Mesenchymal stem cell (in vitro differentiated cells and primary cell): ENCODE results near the gene SIRPD.

ENCODE experiments used
- DNase-seq: peaks from one replicate; pipeline ENCODE4 v3.0.0-alpha.2; 2013
- H2AFZ ChIP-seq: one replicate; pipeline ENCODE4 v1.6.1; 2013; ENCODE audit warnings: low read depth, mild to moderate bottlenecking, control low read depth, inconsistent platforms, low read length, moderate library complexity
- H2AK5ac ChIP-seq: 2 replicates; pipeline ENCODE4 v1.6.1; 2013; ENCODE audit warnings: low read length, moderate library complexity, mild to moderate bottlenecking, inconsistent platforms; ENCODE audit not compliant: severe bottlenecking
- H2BK120ac ChIP-seq: one replicate; pipeline ENCODE4 v1.6.1; 2013; ENCODE audit warnings: low read depth, mild to moderate bottlenecking, inconsistent platforms, low read length, moderate library complexity
- H2BK12ac ChIP-seq, 2 experiments: one replicate each; pipeline ENCODE4 v1.6.1; 2013; ENCODE audit warnings: inconsistent platforms in 2 of 2, low read length in 2 of 2, mild to moderate bottlenecking in 2 of 2, moderate library complexity in 2 of 2, control low read depth in 1 of 2
- H2BK15ac ChIP-seq: one replicate; pipeline ENCODE4 v1.6.1; 2013; ENCODE audit warnings: mild to moderate bottlenecking, low read depth, inconsistent platforms; ENCODE audit not compliant: poor library complexity, severe bottlenecking
- H2BK5ac ChIP-seq: 2 replicates; pipeline ENCODE4 v1.6.1; 2013; ENCODE audit warnings: low read depth, mild to moderate bottlenecking, low read length, control low read depth, inconsistent platforms; ENCODE audit not compliant: poor library complexity, severe bottlenecking
- H3K14ac ChIP-seq, 2 experiments: one replicate each; pipeline ENCODE4 v1.6.1; 2013; ENCODE audit warnings: inconsistent platforms in 2 of 2, low read length in 2 of 2, control low read depth in 1 of 2, mild to moderate bottlenecking in 1 of 2, moderate library complexity in 1 of 2
- H3K18ac ChIP-seq, 2 experiments: one replicate each; pipeline ENCODE4 v1.6.1; 2013; ENCODE audit warnings: inconsistent platforms in 2 of 2, low read length in 2 of 2, control low read depth in 1 of 2, low read depth in 1 of 2, mild to moderate bottlenecking in 1 of 2
- H3K23ac ChIP-seq, 2 experiments: one replicate each; pipeline ENCODE4 v1.6.1; 2013; ENCODE audit warnings: inconsistent platforms in 2 of 2, low read length in 2 of 2, mild to moderate bottlenecking in 2 of 2, moderate library complexity in 2 of 2, control low read depth in 1 of 2
- H3K27ac ChIP-seq: 2 replicates; pipeline ENCODE4 v1.5.1; 2013; ENCODE audit warnings: mild to moderate bottlenecking, moderate library complexity, low read length, control low read depth, inconsistent platforms; ENCODE audit not compliant: poor library complexity, severe bottlenecking
- H3K27me3 ChIP-seq, 2 experiments: 2 replicates each; pipeline versions ENCODE4 v1.6.1 to v1.7.0; 2013; ENCODE audit warnings: low read length in 2 of 2, mild to moderate bottlenecking in 2 of 2, moderate library complexity in 2 of 2, control low read depth in 1 of 2, inconsistent platforms in 1 of 2; ENCODE audit not compliant: control insufficient read depth in 1 of 2, insufficient read depth in 1 of 2
- H3K36me3 ChIP-seq, 2 experiments: 2 replicates each; pipeline versions ENCODE4 v1.6.1 to v1.7.0; 2013; ENCODE audit warnings: low read length in 2 of 2, control low read depth in 1 of 2, inconsistent platforms in 1 of 2, low read depth in 1 of 2, mild to moderate bottlenecking in 1 of 2; ENCODE audit not compliant: insufficient read depth in 2 of 2, control insufficient read depth in 1 of 2
- H3K4ac ChIP-seq, 2 experiments: one replicate each; pipeline ENCODE4 v1.6.1; 2013; ENCODE audit warnings: inconsistent platforms in 2 of 2, low read length in 2 of 2, mild to moderate bottlenecking in 2 of 2, moderate library complexity in 2 of 2, control low read depth in 1 of 2, low read depth in 1 of 2
- H3K4me1 ChIP-seq: 2 replicates; pipeline ENCODE4 v1.6.1; 2013; ENCODE audit warnings: low read depth, low read length, control low read depth; ENCODE audit not compliant: control insufficient read depth, insufficient read depth
- H3K4me2 ChIP-seq: 2 replicates; pipeline ENCODE4 v1.6.1; 2013; ENCODE audit warnings: low read length, mild to moderate bottlenecking, inconsistent platforms; ENCODE audit not compliant: poor library complexity, severe bottlenecking
- H3K4me3 ChIP-seq, 2 experiments: 2 replicates each; pipeline versions ENCODE4 v1.5.1 to v1.7.0; 2013; ENCODE audit warnings: low read length in 2 of 2, mild to moderate bottlenecking in 2 of 2, control low read depth in 1 of 2, low read depth in 1 of 2; ENCODE audit not compliant: insufficient read depth in 1 of 2
- H3K79me1 ChIP-seq: replicated peaks from 2 replicates; pipeline ENCODE4 v1.6.1; 2013; ENCODE audit warnings: mild to moderate bottlenecking, control low read depth, low read length, inconsistent platforms; ENCODE audit not compliant: poor library complexity, severe bottlenecking
- H3K9ac ChIP-seq: 2 replicates; pipeline ENCODE4 v1.7.0; 2013; ENCODE audit warnings: mild to moderate bottlenecking, low read length, moderate library complexity
- H3K9me3 ChIP-seq: 2 replicates; pipeline ENCODE4 v1.7.0; 2013; ENCODE audit warnings: mild to moderate bottlenecking, low read length; ENCODE audit not compliant: control insufficient read depth
- H4K8ac ChIP-seq: one replicate; pipeline ENCODE4 v1.6.1; 2013; ENCODE audit warnings: inconsistent platforms, mild to moderate bottlenecking, low read length, moderate library complexity
- H4K91ac ChIP-seq: one replicate; pipeline ENCODE4 v1.6.1; 2013; ENCODE audit warnings: mild to moderate bottlenecking, low read length, inconsistent platforms
- WGBS: methylation state at CpG from one replicate; pipeline ENCODE4 v1.1.7; 2013; ENCODE audit warnings: mixed read lengths; 5-methylcytosine and 5-hydroxymethylcytosine counted together

SIRPD gene

GRCh38 chr20:1527923-1528322, 29.6 kb downstream of the SIRPD start:
- Histone ChIP-seq H2BK15ac (no peak overlapping the region), H3K79me1 (no peaks in the 10 kb centered on the region), H2AK5ac (no peak overlapping the region), H3K36me3 (no peaks in the 10 kb centered on the region), H3K4me1 (no peaks in the 10 kb centered on the region), H3K4me3 (no peak overlapping the region), H3K18ac (no peak overlapping the region), H3K9me3 (no peaks in the 10 kb centered on the region), H3K4me2 (no peak overlapping the region), H2AFZ (no peak overlapping the region), H4K8ac (no peak overlapping the region), H4K91ac (no peak overlapping the region), H2BK120ac (no peak overlapping the region), H3K4ac (no peak overlapping the region), H2BK12ac (no peak overlapping the region), H3K27me3 (peaks cover 0 to 16% of the 10 kb centered on the region in 2 experiments), H3K9ac (no peak overlapping the region), H3K14ac (no peak overlapping the region), H2BK5ac (no peak overlapping the region), H3K23ac (no peak overlapping the region), H3K27ac (no peak overlapping the region)
- DNase-seq, result no peak

GRCh38 chr20:1526896-1527295, 30.6 kb downstream of the SIRPD start:
- H3K4me3 ChIP-seq, result no peak overlapping the region
- H2BK15ac ChIP-seq, result no peak overlapping the region
- H3K27ac ChIP-seq, result no peak overlapping the region
- no peaks in the 10 kb centered on the region for H3K36me3 ChIP-seq
- H3K79me1 ChIP-seq, result no peaks in the 10 kb centered on the region
- no peak for DNase-seq
- no peak overlapping the region for H2BK12ac ChIP-seq
- peaks cover 0 to 21% of the 10 kb centered on the region in 2 experiments for H3K27me3 ChIP-seq
- no peak overlapping the region for H4K91ac ChIP-seq
- no peak overlapping the region for H3K9ac ChIP-seq
- no peak overlapping the region for H4K8ac ChIP-seq
- no peak overlapping the region for H3K4ac ChIP-seq
- H3K4me1 ChIP-seq, result no peaks in the 10 kb centered on the region
- H3K23ac ChIP-seq, result no peak overlapping the region
- H2BK120ac ChIP-seq, result no peak overlapping the region
- no peak overlapping the region for H2AFZ ChIP-seq
- no peak overlapping the region for H3K4me2 ChIP-seq
- H3K18ac ChIP-seq, result no peak overlapping the region
- H3K14ac ChIP-seq, result no peak overlapping the region
- H2AK5ac ChIP-seq, result no peak overlapping the region
- no peaks in the 10 kb centered on the region for H3K9me3 ChIP-seq
- peak overlapping the region; percentile 66 for H2BK5ac ChIP-seq

- WGBS, result no CpG with 5 or more reads among the region's 1 CpG
- no peak overlapping the region for H2BK12ac ChIP-seq
- no peak for DNase-seq
These were observed 31.2 kb downstream of the SIRPD start for GRCh38 chr20:1526310-1526709.

GRCh38 chr20:1524004-1524403, 33.5 kb downstream of the SIRPD start:
- Histone ChIP-seq H3K27ac (no peak overlapping the region), H2BK12ac (no peak overlapping the region), H2BK15ac (no peak overlapping the region), H3K4me2 (no peak overlapping the region), H2AK5ac (no peak overlapping the region), H3K27me3 (peaks cover 11 to 39% of the 10 kb centered on the region in 2 experiments), H4K8ac (no peak overlapping the region), H3K9ac (no peak overlapping the region), H4K91ac (no peak overlapping the region), H2AFZ (no peak overlapping the region), H3K4me3 (no peak overlapping the region), H3K4me1 (no peaks in the 10 kb centered on the region), H3K18ac (no peak overlapping the region), H2BK5ac (no peak overlapping the region), H3K4ac (no peak overlapping the region), H3K14ac (no peak overlapping the region), H3K23ac (no peak overlapping the region), H2BK120ac (no peak overlapping the region), H3K36me3 (no peaks in the 10 kb centered on the region), H3K9me3 (no peaks in the 10 kb centered on the region), H3K79me1 (no peaks in the 10 kb centered on the region)
- no peak for DNase-seq
- WGBS, result 84% methylated on average over 4 of the region's 4 CpGs

More at GRCh38 chr20:1526310-1526709, 31.2 kb downstream of the SIRPD start:
- no peak overlapping the region for H3K27ac ChIP-seq
- H3K27me3 ChIP-seq, result peaks cover 5 to 26% of the 10 kb centered on the region in 2 experiments
- H4K8ac ChIP-seq, result no peak overlapping the region
- H4K91ac ChIP-seq, result no peak overlapping the region
- H3K14ac ChIP-seq, result no peak overlapping the region
- no peak overlapping the region for H2BK5ac ChIP-seq
- H3K4me1 ChIP-seq, result no peaks in the 10 kb centered on the region
- H3K79me1 ChIP-seq, result no peaks in the 10 kb centered on the region
- H2AK5ac ChIP-seq, result no peak overlapping the region
- no peak overlapping the region for H2BK120ac ChIP-seq
- H3K18ac ChIP-seq, result no peak overlapping the region
- H3K4ac ChIP-seq, result no peak overlapping the region
- no peak overlapping the region for H3K4me3 ChIP-seq
- no peak overlapping the region for H3K23ac ChIP-seq
- no peak overlapping the region for H3K4me2 ChIP-seq
- no peaks in the 10 kb centered on the region for H3K36me3 ChIP-seq
- H3K9ac ChIP-seq, result no peak overlapping the region
- no peaks in the 10 kb centered on the region for H3K9me3 ChIP-seq
- no peak overlapping the region for H2AFZ ChIP-seq
- no peak overlapping the region for H2BK15ac ChIP-seq
